OCI-LY1 (cell line): ENCODE measurements around the gene SEC24B.

ENCODE experiments used
- CTCF ChIP-seq: fragments of 200-600 bp; sonication (generic), shearing (Covaris generic); IDR thresholded peaks from 2 replicates; pipeline ENCODE4 v1.5.1; 2017; ENCODE audit warnings: mild to moderate bottlenecking, antibody characterized with exemption, low read length, moderate library complexity, mixed read lengths
- EZH2 ChIP-seq: fragments of 200-600 bp; sonication (generic), shearing (Covaris generic); IDR thresholded peaks from 2 replicates; pipeline ENCODE4 v1.8.0; 2017; ENCODE audit warnings: borderline replicate concordance, mixed run types, mild to moderate bottlenecking, antibody characterized with exemption, low read length, moderate library complexity, mixed read lengths

GRCh38 chr4:109589119-109589518, 155.5 kb downstream of the SEC24B start:
- TF ChIP-seq EZH2 (no peak), CTCF (no peak)
